Bronchial epithelial cell (primary cell): ENCODE measurements around the gene ADNP2. TPM values are rescaled to one million over a fixed set of nuclear protein-coding genes. Genes with fewer than 3 reads are reported as not detected.

Experiments
- DNase-seq: peaks from one replicate; pipeline ENCODE4 v3.0.0-alpha.2; 2010; ENCODE audit warnings: low read depth
- FAIRE-seq: peaks from 2 replicates; lab custom pipeline; 2011; peaks lifted over from hg19 to GRCh38; lab: Jason Lieb, UNC
- H3K27me3 ChIP-seq: 2 replicates; pipeline ENCODE4 v1.5.1; 2011; ENCODE audit warnings: low read length; ENCODE audit not compliant: control insufficient read depth, insufficient read depth
- H3K36me3 ChIP-seq: 2 replicates; pipeline ENCODE4 v1.5.1; 2011; ENCODE audit warnings: low read length; ENCODE audit not compliant: control insufficient read depth, insufficient read depth
- H3K4me3 ChIP-seq: 2 replicates; pipeline ENCODE4 v1.5.1; 2011; ENCODE audit warnings: mild to moderate bottlenecking, low read depth, low read length, control low read depth
- CTCF ChIP-seq: IDR thresholded peaks from 2 replicates; pipeline ENCODE4 v1.5.1; 2011; ENCODE audit warnings: mild to moderate bottlenecking, moderate library complexity, low read length, control low read depth, inconsistent platforms; ENCODE audit not compliant: insufficient read depth, severe bottlenecking
- total RNA-seq: library from RNA; depleted of rRNA; stranded (reverse); fragments of >200 nt; gene quantifications from 2 replicates; pipeline ENCODE4 v1.2.1, GENCODE V29; 2014

The ADNP2 gene
- total RNA-seq, 1 donor from 2014 or later = 21.6 TPM

GRCh38 chr18:80097201-80097600 is 11.9 kb upstream of the ADNP2 start:
- DNase-seq = no peak
- H3K36me3 ChIP-seq = no peaks in the 10 kb centered on the region
- no peaks in the 10 kb centered on the region for H3K27me3 ChIP-seq
- no peak overlapping the region for H3K4me3 ChIP-seq
- FAIRE-seq = no peak
- no peak for TF ChIP-seq CTCF

GRCh38 chr18:80103231-80103630 is 5.8 kb upstream of the ADNP2 start:
- Histone ChIP-seq H3K4me3 (no peak overlapping the region), H3K27me3 (no peaks in the 10 kb centered on the region), H3K36me3 (no peaks in the 10 kb centered on the region)
- no peak for TF ChIP-seq CTCF
- peak; percentile 63 for DNase-seq
- FAIRE-seq = no peak

DNA sequence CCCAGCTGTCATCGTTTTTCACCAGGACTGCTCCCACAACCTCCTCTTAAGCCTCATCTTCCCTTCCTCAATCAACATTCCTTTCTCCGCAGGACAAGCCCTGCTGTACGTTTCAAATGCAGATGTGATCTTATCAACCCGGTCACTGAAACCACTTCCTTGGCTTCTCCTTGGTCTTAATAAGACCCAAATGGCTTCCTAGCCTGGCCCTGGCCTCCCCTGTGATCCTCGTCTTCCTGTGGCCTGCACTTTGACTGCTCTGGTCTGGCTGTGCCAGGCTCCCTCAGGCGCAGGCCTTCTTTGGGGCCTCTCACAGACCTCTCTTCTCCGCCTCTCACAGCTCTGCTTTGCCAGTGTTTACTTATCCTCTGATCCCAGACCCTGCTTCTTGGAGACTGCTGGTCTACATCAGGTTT is 4.7 kb upstream of the ADNP2 start:
- Histone ChIP-seq H3K4me3 (no peak overlapping the region), H3K27me3 (no peaks in the 10 kb centered on the region), H3K36me3 (no peaks in the 10 kb centered on the region)
- DNase-seq (no peak), FAIRE-seq (peak; percentile 7)
- no peak for TF ChIP-seq CTCF

DNA sequence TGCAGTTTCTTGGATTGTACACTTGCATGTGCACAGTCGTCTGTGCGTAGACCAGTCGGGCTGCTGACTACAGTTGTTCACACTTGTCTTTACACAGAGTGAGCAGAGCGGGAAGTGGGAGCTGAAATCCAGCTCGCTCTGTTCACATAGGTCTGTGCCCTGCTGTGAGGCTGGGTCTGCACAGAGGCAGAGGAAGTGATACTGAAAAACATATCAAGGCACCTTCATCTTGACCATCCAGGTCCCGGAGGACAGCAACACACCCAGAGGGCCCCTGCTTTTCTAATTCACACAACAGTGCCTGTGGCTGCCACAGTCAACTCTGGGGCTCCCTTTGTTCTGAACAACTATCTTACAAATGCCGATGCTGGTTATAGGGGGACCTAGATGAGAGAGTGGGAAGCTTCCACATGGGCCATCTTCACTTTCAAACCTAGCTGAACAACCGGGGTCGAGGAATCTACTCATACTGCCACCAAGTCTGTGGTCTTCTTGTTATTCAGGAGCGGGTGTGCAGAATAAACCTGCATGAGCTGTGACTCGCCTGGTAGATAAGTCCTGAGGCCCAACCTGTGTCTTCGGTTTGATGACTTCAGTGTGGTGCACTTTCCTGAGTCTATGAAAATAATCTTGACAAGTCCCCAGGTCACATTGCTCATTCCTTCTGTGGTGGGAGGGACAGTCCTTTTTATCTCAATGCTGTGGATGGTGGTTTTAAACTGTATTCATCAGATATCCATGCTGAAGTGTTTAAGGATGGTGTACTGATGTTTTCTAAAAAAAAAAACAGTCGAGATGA is 3.5 kb upstream of the ADNP2 start:
- Histone ChIP-seq H3K36me3 (no peaks in the 10 kb centered on the region), H3K27me3 (no peaks in the 10 kb centered on the region), H3K4me3 (no peak overlapping the region)
- DNase-seq (peak; percentile 6), FAIRE-seq (no peak)
- no peak for TF ChIP-seq CTCF

- Histone ChIP-seq H3K4me3 (no peak overlapping the region), H3K27me3 (no peaks in the 10 kb centered on the region), H3K36me3 (no peaks in the 10 kb centered on the region)
- TF ChIP-seq CTCF = no peak
- DNase-seq = no peak
- FAIRE-seq = no peak
These were observed 2.5 kb upstream of the ADNP2 start for GRCh38 chr18:80106482-80107051.
